NCI-H2196 (cell line): ENCODE measurements around the gene VSNL1.

Source experiments
- DNase-seq: peaks from one replicate; lab custom pipeline; 2025; ENCODE audit not compliant: unreplicated experiment; lab: John Stamatoyannopoulos, UW

The VSNL1 gene

DNA sequence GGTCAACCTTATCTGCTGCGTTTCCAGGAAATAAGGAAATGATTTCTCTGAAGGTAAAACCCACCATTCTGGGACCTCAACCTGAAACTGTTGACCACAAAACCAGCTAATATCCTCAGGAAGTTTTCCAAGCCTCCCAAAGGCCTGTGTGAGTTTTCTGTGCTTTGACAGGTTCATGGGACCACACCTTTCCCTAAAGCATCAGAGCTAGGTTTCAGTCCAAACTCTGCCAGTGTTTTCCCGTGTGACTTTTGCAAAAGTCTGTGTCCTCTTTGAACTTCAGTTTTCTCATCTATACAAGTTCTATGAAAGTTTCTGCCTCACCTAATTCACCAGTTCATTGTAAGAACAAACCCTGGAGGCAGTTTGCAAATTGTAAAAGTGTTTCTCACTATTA, 39.8 kb downstream of the VSNL1 start:
- no peak for DNase-seq

DNA sequence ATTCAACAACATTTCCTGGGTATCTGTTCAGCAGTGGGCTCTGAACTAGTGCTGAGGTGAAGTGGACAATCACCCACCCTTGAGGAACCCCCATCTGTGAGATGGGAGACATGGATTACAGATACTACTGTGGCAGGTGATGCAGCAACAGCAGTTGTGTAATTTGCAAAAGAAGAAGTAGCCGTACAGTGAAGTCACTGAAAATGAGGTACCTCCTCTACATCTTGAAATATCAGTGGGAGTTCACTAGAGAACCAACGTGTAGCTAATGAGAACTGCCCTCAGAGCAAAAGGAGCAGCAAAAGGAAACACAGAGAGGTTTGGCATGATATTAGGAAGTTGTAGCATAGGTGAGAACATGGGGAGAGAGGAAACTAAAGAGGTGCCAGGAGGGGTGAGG, 41.3 kb downstream of the VSNL1 start:
- no peak for DNase-seq

- DNase-seq: no peak
Observed at GRCh38 chr2:17583166-17583565, 42.7 kb downstream of the VSNL1 start.

DNA sequence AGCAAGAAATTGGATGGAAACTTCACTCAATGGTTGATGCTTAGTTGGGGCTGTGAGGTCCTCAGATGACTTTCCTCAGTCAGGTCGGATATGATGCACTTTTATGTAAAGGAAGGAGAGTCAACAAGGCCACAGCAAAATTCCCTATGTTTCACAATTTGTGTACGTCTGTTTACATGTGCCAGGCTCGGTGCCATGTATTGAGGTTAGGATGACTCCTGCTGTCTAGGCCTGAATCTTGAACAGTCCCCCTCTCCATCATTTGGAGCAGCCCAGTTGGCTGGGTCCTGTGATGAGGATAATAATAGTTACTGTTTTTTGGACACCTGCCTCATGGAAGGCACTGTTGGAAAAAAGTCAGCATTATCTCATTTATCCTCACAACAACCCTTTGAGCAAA, 43.1 kb downstream of the VSNL1 start:
- no peak for DNase-seq

GRCh38 chr2:17584689-17585088, 44.2 kb downstream of the VSNL1 start:
- DNase-seq: no peak

DNA sequence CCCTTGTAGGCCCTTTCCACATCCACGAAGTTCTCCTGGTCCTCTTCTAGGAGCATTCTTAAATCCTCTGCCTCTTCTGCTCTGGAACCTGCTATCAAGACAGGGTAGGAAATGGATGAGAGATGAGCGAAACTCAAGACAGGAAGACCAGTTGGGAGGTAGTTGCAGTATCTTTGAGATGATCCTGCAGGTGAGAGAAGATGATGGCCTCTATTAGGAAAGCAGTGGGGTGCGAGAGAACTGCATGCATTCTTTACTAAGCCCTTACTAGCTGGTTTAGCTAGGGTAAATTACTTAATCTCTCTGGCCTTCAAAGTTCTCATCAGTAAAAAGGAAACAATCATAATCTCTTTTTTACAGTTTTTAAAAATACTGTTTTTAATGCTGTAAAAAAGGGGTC, 47.0 kb downstream of the VSNL1 start:
- DNase-seq: no peak

- DNase-seq: no peak
Observed at GRCh38 chr2:17588031-17588430, 47.5 kb downstream of the VSNL1 start.

DNA sequence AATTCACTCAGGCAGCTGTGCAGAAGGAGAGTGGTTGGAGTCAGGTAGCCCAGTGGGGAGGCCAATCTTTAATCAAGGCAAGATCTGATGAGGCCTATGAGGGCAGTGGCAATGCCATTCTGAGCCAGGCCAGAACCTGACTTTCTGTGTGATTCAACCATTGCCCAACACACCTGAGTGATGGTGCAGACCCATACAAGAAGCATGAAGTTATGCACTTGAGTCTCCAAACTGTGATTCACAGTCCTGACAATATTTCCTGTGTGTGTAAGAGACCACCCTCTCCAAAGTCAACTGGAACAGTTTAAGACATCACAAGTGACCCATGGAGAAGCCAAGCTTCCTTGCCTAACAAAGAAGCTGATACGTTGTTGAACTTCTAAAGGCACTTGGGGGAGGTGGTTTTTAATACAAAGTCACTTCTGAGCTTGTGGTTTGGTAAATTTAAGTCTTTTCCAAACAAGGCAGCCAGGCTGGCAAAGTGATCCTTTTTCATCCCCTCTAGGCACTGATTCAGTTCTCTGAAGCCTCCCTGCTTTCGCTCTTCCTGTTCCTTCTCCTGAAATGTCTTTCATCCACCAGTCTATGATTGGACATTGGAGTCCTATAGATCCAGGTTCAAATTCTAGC, 49.0 kb downstream of the VSNL1 start:
- no peak for DNase-seq

DNA sequence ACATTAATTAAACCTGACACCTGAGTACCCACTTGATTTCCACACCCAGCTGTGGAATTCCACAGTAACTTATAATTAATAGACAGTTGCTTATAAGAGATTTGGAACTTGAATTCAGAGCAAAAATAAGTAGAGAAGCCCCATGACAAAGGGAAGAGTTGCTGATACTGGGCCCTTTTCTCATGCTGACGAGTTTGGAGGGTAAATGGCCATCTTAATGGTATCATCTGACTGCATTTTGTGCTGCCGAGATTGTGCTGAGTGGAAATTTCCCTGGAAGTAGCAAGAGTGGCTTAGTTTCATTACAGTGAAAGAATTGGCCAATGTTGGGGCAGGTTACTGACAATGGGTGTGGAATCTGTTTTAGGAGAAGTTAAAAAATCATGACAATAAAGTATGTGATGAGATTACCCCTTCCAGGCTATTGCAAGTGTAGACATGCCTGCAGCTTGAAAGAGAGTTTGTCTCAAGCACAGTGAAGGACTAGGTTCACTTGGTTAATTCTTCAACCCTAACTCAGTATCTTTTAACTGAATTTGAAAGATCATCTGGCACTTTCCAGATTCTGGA, 49.9 kb downstream of the VSNL1 start:
- no peak for DNase-seq

GRCh38 chr2:17591846-17592245, 51.4 kb downstream of the VSNL1 start:
- no peak for DNase-seq

GRCh38 chr2:17592731-17593409, 52.4 kb downstream of the VSNL1 start:
- no peak for DNase-seq

DNA sequence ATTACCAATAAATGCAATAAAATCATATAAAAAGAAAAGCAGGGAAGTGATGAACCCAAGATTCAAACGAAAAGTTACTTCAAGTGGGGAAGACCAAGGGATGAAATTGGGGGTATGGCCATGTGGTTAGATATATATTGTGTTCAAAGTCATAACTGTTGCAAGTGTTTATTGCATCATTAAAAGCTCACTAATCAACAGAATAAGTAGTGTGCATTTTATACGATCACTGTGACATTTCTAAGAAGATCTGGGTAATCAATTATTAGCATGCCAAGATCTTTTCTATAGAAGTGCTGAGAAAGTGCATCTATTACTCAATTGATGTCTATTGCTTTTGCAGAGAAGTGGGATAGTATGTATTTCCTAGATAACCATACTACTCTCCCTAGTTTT, 52.9 kb downstream of the VSNL1 start:
- DNase-seq: no peak

- DNase-seq: no peak
Observed at GRCh38 chr2:17593841-17594491, 53.5 kb downstream of the VSNL1 start.

- DNase-seq: no peak
Observed at GRCh38 chr2:17594533-17595401, 54.3 kb downstream of the VSNL1 start.

GRCh38 chr2:17599617-17600016, 59.1 kb downstream of the VSNL1 start:
- no peak for DNase-seq

DNA sequence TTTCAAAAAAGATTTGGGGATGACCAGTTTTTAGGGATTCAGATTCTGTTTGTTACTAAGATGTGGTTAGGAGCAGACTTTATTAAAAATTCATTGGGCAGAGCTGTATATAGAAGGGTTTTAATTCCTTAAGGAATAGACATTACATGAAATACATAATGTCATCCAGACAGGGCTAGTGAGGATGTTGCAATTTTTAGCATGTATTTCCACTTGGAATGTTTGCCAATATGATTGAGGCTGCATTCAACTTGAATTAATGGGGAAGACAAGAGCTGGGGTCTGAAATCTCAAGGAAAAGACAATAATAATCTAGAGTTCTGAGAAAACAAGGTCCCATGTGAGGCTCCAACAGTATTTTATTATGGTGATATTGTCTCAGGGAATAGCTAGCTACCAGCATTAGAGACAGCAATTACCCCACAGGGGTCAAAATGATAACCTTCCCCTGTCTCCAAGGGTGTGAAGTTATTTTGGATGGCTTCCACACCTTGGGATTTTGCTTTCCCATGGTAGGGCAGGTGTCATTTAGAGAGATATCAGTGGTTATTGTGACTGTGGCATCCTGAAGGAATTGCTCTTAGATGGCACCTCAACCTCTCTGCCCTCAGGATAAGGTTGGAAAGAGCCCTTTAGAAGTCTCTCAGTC, 60.2 kb downstream of the VSNL1 start:
- DNase-seq: no peak

DNA sequence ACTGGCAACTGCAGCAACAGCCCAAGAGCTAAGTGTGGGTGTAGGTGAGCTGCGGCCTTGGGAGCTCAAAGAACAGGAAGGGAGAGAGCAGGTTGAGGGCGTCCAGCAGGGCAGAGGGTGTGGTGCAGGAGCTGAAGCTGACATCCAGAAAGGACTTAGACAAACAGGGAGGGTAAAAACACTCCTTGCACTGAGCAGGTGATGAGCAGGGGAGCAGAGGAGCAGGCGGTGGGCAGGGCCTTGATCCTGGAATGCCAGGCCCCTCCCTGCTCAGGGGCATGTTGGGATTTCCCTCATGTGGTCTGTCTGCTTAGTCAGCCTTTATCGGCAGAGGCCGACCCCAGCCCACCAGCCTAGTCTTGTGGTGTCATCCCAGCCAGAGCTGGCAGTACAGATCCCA, 63.6 kb downstream of the VSNL1 start:
- no peak for DNase-seq

GRCh38 chr2:17605696-17606095, 65.2 kb downstream of the VSNL1 start:
- DNase-seq: no peak

GRCh38 chr2:17606851-17607250, 66.4 kb downstream of the VSNL1 start:
- no peak for DNase-seq

GRCh38 chr2:17607379-17607778, 66.9 kb downstream of the VSNL1 start:
- DNase-seq: no peak

DNA sequence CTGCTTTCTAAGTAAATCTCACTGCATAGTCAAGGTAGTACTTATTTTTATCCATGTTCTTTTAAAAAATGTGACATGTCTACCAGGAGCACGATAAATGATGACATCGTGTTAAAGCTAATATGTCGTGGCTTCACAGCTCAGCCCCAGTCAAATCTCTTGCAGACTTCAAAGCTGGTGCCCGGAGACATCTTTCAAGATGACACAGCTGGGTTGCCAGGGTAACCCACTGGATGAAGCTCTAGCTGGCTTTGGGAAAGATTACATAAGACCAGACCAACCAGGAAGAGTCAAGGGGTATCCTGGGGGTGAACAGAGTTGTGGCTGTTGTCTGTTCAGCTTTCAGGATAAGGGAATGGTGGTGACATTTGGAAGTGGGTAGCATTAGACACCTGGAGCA, 67.8 kb downstream of the VSNL1 start:
- no peak for DNase-seq
